Measurements from ENCODE around the gene HMGB3.

DNA sequence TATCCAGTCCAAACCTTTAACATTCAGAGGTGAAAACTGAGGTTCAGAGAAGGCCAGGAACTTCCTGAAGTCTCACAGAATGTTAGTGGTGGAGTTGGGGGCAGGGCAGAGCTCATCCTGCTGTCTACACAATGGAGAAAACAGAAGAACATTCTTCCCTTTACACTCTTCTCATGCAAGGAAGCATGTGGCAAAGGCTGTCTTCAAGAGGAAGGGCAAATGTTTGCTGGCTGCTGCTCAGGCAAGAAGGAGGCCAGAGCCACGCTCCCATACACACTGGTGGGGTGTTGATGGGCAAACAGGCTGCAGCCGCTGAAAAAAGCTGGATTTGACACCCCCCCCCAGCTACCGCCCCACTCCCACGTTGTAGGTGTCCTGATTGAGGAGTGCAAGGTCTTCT lies 32.5 kb downstream of the HMGB3 start:
- TF ChIP-seq, protein P1, sequence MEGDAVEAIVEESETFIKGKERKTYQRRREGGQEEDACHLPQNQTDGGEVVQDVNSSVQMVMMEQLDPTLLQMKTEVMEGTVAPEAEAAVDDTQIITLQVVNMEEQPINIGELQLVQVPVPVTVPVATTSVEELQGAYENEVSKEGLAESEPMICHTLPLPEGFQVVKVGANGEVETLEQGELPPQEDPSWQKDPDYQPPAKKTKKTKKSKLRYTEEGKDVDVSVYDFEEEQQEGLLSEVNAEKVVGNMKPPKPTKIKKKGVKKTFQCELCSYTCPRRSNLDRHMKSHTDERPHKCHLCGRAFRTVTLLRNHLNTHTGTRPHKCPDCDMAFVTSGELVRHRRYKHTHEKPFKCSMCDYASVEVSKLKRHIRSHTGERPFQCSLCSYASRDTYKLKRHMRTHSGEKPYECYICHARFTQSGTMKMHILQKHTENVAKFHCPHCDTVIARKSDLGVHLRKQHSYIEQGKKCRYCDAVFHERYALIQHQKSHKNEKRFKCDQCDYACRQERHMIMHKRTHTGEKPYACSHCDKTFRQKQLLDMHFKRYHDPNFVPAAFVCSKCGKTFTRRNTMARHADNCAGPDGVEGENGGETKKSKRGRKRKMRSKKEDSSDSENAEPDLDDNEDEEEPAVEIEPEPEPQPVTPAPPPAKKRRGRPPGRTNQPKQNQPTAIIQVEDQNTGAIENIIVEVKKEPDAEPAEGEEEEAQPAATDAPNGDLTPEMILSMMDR (IDR thresholded peaks at IDR 0.05): no peak
- TF ChIP-seq POLR2A (IDR thresholded peaks at IDR 0.05): no peak
